Measurements from ENCODE around the gene MEI1.

DNA sequence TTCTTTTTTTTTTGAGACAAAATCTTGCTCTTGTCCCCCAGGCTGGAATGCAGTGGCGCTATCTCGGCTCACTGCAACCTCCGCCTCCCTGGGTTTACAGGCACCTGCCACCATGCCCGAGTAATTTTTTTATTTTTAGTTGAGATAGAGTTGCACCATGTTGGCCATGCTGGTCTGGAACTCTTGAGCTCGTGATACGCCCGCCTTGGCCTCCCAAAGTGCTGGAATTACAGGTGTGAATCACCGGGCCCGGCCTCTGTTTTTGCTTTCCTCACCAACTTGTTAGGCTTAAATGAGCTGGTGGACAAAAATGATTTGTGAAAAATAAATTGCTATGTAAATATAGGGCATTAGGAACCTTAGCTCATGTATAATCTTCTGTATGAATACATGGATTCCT lies 3.5 kb downstream of the MEI1 start:
- TF ChIP-seq POLR2AphosphoS5 (IDR thresholded peaks at IDR 0.05; ENCODE audit: low read depth, low read length) (no peak), CTCF (IDR thresholded peaks at IDR 0.05) (no peak), SIN3A (IDR thresholded peaks at IDR 0.05; ENCODE audit: borderline replicate concordance, insufficient read depth, low read depth, low read length) (no peak), TCF7L2 (IDR thresholded peaks at IDR 0.05; ENCODE audit: low read depth, low read length) (no peak)
- TF ChIP-seq, protein P1, sequence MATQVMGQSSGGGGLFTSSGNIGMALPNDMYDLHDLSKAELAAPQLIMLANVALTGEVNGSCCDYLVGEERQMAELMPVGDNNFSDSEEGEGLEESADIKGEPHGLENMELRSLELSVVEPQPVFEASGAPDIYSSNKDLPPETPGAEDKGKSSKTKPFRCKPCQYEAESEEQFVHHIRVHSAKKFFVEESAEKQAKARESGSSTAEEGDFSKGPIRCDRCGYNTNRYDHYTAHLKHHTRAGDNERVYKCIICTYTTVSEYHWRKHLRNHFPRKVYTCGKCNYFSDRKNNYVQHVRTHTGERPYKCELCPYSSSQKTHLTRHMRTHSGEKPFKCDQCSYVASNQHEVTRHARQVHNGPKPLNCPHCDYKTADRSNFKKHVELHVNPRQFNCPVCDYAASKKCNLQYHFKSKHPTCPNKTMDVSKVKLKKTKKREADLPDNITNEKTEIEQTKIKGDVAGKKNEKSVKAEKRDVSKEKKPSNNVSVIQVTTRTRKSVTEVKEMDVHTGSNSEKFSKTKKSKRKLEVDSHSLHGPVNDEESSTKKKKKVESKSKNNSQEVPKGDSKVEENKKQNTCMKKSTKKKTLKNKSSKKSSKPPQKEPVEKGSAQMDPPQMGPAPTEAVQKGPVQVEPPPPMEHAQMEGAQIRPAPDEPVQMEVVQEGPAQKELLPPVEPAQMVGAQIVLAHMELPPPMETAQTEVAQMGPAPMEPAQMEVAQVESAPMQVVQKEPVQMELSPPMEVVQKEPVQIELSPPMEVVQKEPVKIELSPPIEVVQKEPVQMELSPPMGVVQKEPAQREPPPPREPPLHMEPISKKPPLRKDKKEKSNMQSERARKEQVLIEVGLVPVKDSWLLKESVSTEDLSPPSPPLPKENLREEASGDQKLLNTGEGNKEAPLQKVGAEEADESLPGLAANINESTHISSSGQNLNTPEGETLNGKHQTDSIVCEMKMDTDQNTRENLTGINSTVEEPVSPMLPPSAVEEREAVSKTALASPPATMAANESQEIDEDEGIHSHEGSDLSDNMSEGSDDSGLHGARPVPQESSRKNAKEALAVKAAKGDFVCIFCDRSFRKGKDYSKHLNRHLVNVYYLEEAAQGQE (IDR thresholded peaks at IDR 0.05; ENCODE audit: insufficient read depth in 1 of 2, low read depth in 2 of 2, low read length in 1 of 2) = no peak

All from Panc1 (cell line).